Esophagus squamous epithelium (tissue), 4 donors: Measurements from ENCODE around the gene SV2C.

Experiments
- POLR2A ChIP-seq, 4 donors: fragments of 450-650 bp; IDR thresholded peaks; one replicate each; pipeline ENCODE4 v1.6.1; 2017; ENCODE audit warnings: antibody characterized with exemption in 4 of 4, mild to moderate bottlenecking in 4 of 4, moderate library complexity in 3 of 4
- TF ChIP-seq, protein P1 (sequence below), 6 experiments: fragments of 450-650 bp in 4 of 6; fragments of 200-600 bp in 2 of 6; sonication (generic) in 2 of 6; IDR thresholded peaks; one replicate each; pipeline ENCODE4 v1.5.1; 2016 to 2019; ENCODE audit warnings: antibody characterized with exemption in 6 of 6, mild to moderate bottlenecking in 4 of 6, moderate library complexity in 4 of 6

GRCh38 chr5:76213858-76214257 lies 130.7 kb downstream of the SV2C start:
- TF ChIP-seq, protein P1, sequence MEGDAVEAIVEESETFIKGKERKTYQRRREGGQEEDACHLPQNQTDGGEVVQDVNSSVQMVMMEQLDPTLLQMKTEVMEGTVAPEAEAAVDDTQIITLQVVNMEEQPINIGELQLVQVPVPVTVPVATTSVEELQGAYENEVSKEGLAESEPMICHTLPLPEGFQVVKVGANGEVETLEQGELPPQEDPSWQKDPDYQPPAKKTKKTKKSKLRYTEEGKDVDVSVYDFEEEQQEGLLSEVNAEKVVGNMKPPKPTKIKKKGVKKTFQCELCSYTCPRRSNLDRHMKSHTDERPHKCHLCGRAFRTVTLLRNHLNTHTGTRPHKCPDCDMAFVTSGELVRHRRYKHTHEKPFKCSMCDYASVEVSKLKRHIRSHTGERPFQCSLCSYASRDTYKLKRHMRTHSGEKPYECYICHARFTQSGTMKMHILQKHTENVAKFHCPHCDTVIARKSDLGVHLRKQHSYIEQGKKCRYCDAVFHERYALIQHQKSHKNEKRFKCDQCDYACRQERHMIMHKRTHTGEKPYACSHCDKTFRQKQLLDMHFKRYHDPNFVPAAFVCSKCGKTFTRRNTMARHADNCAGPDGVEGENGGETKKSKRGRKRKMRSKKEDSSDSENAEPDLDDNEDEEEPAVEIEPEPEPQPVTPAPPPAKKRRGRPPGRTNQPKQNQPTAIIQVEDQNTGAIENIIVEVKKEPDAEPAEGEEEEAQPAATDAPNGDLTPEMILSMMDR (IDR thresholded peaks at IDR 0.05): no peak
- no peak for TF ChIP-seq POLR2A (IDR thresholded peaks at IDR 0.05)
